Stimulated activated CD8-positive, alpha-beta memory T cell treated with anti-CD3 and anti-CD28 coated beads, Interleukin-7, amount 100 ng/mL, for 48 hours (primary cell): ENCODE measurements around the gene ILDR1.
"Not testable (repeated sequence)": the region's sequence is repeated elsewhere in the genome, so short reads cannot be mapped to it uniquely, and the experiment has no call there.

Source experiments
- DNase-seq, 2 donors: peaks; one replicate each; pipeline ENCODE4 v3.0.0-alpha.2; 2020; ENCODE audit warnings: low read depth in 1 of 2; ENCODE audit errors: extremely low read depth in 1 of 2

ILDR1 gene

DNA sequence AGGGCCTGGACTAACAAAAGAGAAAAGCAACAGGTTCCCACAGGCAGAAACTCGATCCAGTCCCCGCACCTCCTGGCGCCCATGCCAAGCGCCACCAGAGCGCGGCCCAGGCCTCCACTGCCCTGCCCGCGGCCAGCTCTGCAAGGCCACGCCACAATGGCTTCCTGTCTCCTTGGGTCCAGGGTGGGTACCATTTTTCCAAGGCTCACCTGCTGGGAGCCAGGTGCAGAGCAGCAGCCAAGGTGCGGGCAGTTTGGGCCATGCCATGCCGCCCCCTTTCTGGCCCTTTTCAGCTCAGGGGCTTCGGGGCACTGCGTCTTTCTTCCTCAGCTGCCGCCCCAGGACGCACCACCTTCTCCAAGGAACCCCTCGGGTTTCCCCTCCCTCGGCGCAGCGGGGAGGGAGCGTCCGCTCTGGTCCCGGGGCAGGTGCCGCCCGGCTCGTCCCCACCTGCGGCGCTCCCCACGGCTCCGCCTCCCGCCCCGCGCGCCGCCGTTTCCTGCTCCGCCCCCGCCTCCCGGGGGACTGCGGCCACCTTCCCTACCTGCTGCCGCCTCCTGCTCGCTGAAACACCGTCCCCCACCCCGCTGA, at the start of gene ILDR1:
Gene ILDR1 (minus strand): TSS at position 437 of the 591 bp plus-strand sequence. CDS start 170 bp downstream, at position 267.
- no peak for DNase-seq

DNA sequence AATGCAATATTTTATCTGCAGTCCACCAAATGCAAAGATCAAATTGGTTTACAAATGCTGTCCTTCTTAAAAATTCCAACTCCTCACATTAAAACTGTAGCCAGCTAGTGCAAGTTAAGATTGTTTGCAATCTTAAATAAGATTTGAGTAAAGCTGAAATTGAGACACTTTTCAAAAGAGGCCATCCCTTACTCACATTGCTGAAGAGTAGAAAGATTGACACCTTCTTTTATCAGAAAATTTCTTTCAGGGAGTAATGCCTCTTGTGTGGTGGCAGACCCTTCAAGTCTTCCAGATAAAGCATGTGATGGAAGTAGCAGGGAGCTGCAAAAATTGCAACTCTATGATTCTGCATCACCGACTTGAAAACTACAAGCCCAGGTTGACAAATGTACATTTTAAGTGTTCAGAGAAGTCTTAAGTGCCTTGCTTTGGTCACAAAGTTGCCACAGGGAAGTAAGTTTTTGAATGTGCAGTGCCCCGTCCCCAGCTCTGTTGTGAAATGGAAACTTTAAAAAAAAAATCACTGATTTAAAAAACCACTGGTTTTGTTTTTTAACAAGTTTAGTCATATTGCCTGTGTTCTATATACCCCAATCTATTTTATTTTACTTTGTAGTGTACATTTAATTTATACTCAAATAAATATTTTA, 45.7 kb upstream of the ILDR1 start:
- DNase-seq, result no peak

GRCh38 chr3:122067214-122067550, 45.1 kb upstream of the ILDR1 start:
- no peak for DNase-seq

GRCh38 chr3:122066331-122067213, 44.5 kb upstream of the ILDR1 start:
- DNase-seq, result no peak

GRCh38 chr3:122064326-122064725, 42.3 kb upstream of the ILDR1 start:
- DNase-seq, result no peak

DNA sequence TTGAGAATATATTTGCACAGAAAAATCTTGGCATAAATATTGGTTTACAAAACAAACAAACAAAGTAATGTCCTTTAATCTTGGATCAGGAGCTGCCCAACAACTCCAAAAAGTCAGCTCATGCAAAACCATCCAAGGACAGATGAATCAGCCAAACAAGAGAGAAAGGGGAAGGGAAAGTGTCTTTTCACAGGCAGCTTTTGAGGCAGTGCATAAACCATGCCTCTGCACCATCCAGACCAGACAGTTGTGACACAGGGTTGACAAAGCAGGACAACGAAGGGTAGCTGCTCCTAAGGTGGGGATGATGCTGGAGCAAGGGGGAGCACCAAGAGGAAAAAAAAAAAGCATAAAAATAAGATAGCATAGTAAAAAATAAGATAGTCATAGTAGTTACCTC, 41.9 kb upstream of the ILDR1 start:
- no peak for DNase-seq

DNA sequence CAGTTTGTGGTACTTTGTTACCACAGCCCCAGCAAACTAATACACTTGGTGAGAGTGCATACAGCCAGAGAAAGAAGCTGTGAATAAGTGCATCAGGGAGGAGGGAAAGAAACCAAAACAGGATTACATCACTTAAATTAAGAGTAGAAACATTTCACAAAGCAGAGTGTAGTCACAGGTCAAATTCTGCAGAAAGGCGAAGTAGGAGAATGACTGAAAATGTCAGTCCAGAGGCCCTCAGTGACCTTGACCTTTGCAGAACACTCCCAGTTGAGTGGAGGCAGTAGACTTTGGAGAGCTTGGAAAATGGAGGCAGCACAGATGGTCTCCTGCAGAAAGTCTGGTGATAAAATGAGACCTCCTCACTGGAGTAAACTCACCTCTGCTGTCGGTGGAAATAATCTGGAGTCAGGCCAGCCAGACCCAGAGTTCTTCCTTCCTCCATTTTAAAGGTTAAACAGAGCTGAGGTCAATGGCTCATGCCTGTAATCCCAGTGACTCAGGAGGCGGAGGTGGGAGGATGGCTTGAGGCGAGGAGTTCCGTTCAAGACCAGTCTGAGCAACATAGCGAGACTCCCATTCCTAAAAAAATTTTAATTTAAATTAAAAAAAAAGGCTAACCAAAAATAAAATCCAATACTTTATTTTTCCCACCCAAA, 38.1 kb upstream of the ILDR1 start:
- no peak for DNase-seq

DNA sequence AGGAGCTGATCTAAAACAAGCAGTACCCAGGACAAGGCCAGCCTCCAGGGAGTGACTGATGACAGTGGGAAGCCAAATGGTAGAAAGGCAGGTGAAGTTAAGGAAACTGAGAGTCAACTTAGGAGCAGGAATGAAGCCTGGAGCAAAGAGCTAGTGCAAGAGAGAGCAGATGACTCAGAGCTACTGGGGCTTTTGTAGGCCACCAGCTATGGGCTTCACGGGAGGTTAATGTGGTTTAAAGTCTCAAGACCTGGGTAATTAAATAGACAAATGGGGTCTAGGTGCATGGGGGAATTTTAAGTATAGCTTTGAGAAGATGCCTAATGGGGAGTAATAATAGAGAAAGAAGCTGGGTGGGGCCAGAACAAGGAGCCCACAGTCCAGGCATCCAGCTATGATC, 36.2 kb upstream of the ILDR1 start:
- DNase-seq, result no peak

GRCh38 chr3:122057671-122058070, 35.6 kb upstream of the ILDR1 start:
- no peak for DNase-seq

GRCh38 chr3:122055215-122055614, 33.2 kb upstream of the ILDR1 start, which contains the start of gene CD86:
TSS of gene CD86 (plus strand) at chr3:122055362. CDS start at chr3:122055490, 128 bp downstream.
- DNase-seq, result no peak

GRCh38 chr3:122052968-122053367, 30.9 kb upstream of the ILDR1 start:
- DNase-seq, result no peak

DNA sequence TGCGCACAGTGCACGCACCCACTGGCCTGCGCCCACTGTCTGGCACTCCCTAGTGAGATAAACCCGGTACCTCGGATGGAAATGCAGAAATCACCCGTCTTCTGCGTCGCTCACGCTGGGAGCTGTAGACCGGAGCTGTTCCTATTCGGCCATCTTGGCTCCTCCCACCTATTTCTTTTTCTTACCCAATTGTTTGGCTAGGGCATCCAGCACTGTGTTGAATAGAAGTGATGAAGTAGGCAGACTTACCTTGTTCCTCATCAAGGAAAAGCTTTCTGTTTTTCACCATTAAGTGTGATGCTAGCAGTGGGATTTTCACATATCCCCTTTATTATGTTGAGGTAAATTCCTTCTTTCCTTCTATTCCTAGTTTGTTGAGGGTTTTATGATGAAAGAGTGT, 25.7 kb upstream of the ILDR1 start:
- not testable (repeated sequence) for DNase-seq

DNA sequence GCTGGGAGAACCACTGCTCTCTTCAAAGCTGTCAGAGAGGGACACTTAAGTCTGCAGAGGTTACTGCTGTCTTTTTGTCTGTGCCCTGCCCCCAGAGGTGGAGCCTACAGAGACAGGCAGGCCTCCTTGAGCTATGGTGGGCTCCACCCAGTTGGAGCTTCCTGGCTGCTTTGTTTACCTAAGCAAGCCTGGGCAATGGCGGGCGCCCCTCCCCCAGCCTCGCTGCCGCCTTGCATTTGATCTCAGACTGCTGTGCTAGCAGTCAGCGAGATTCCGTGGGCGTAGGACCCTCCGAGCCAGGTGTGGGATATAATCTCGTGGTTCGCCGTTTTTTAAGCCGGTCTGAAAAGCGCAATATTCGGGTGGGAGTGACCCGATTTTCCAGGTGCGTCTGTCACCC, 25.2 kb upstream of the ILDR1 start:
- DNase-seq, result not testable (repeated sequence)

GRCh38 chr3:122033023-122033422, 11.0 kb upstream of the ILDR1 start:
- DNase-seq, result no peak

DNA sequence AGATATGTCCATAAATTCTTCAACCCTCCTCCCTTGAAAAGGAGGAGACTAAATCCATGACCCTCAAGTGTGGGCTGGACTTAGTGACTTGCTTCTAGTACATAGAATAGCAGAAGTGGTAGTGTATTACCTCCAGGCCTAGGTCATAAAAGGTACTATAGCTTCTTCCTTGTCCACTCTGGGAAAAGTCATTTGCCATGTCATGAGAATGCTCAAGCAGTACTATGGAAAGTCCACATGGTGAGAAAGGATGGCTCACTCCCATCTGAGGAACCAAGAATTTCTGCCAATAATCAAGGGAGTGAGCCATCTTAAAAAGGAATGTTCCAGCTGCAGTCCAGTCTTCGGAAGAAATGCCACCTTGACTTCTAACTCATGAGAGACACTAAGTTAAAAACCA, 10.5 kb upstream of the ILDR1 start:
- no peak for DNase-seq

GRCh38 chr3:122031123-122031468, 9.0 kb upstream of the ILDR1 start:
- DNase-seq, result no peak

DNA sequence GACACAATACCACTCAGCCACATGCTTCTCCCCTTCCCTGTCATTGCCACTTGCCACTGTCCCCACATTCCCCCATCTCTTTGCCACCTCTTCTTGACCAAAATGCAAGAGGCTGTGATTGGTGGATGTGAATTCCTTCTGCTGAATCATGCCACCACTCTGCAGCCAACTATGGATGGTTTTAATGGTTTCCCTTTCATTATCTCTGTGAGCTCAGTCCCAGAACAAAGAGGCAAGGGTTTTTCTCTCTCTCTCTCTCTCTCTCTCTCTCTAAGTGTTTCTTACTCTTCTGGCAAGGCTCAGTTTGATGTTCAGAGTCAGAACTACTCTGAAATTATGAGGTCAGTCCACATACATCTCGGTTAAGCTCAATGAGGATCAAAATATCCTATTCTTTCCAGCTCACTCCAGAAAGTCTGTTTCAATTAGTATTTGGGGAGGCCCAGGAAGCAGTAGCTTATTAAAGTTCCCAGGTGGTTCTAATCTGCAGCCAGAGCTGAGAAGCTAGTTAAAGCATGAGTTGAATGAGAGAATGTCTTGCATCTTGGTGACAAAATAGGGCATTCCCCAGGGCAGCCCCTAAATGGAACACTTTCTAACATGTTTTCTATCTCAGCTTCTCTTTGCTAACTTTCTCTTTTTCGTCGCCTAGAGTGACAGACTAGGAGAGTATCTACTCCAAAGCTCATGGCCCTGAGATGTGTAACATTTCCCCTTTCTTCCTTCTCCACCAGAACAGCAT, 8.5 kb upstream of the ILDR1 start:
- DNase-seq, result no peak

- DNase-seq, result no peak
Observed at GRCh38 chr3:122025296-122025695, 3.2 kb upstream of the ILDR1 start.

GRCh38 chr3:122024800-122025199, 2.8 kb upstream of the ILDR1 start:
- no peak for DNase-seq

GRCh38 chr3:122023335-122023910, 1.4 kb upstream of the ILDR1 start:
- no peak for DNase-seq
